GM20000 (cell line): ENCODE results near the gene PKNOX1.
"Not testable (repeated sequence)": the region's sequence is repeated elsewhere in the genome, so short reads cannot be mapped to it uniquely, and the experiment has no call there.

ENCODE experiments used
- DNase-seq: peaks from one replicate; pipeline ENCODE4 v3.0.0; 2012; ENCODE audit warnings: low spot score

The PKNOX1 gene

DNA sequence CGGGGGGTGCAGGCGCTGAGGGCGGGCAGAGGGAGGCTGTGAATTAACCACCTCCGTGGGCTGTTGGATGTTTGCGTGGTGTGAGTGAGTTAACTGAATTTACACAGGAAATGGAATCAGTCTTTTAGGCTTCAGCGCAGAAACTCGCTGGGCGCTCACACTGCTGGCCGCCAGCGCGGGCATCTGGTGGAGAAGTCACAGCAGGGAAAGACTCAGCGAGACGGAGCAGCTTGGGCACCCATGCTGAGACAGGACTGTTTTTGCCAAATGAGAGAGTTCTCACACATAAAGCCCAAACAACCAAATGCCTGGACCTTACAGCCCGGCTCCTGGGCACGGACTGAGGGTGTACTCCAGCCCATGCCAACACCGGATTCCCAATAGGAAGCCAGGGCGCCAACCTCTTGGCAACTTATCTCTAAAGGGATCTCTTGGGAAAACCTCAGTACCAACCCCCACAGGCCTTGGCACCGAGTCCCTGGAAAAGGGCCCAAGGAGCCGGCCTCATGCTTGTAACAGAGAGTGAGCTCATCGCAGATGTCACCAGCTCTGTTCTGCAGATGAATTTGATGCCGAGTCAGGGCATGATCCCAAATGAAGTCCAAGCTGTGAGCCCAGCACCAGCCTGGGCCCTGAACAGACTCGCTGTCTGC, 90.0 kb downstream of the PKNOX1 start:
- not testable (repeated sequence) for DNase-seq

DNA sequence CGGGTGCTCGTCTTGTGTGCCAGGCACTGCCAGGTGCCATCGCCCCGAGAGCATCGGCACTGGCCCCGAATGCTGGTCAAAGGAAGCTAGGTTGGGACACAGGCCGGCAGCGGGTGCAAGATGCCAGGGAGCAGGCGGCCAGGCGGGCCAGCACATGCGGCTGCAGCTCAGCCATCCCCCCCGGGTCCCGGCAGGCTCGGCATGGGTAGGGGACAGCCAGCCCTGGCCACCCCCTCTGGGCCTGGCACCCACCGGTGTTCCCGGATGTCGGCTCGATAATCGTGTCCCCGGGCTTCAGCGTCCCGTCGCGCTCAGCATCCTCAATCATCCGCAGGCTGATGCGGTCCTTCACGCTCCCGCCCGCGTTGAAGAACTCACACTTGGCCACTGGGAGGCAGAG, 91.6 kb downstream of the PKNOX1 start:
- not testable (repeated sequence) for DNase-seq

DNA sequence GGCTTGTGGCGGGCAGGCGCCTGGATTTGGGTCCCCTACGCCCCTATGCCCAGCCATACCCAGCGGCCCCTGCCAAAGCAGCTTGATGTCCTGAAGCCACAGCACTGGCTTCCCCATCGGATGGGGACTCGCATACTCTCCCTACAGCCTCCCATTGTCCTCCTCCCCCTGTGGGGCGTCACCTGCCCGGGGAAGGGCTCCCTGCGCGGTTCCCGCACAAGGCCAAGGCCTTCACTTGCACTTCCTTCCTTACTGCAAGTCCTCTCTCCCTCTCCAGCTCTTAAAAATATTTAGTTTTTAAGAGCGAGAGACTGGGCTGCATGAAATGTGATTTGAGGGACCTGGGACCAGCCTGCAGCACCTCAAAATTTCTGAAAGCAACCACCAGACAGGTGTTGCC, 92.3 kb downstream of the PKNOX1 start:
- not testable (repeated sequence) for DNase-seq

DNA sequence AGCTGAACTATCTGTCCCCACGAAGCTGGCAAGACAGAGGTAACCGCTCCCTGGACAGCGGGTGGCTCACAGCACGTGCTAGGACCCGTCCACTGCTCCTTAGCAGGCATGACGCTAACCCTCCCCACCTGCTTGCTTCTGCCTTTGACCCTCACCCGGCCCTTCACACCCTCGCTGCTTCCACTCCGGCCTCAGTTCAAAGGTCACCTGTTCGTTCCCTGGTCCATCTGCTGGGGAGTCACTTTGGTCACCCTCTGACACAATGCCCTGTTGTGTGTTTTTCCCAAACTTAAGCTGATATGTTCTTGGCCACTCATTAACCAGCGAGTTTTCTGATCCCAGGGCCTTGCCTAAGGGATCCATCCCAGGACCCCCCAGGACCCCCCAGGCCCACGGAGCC, 93.7 kb downstream of the PKNOX1 start:
- DNase-seq: not testable (repeated sequence)

DNA sequence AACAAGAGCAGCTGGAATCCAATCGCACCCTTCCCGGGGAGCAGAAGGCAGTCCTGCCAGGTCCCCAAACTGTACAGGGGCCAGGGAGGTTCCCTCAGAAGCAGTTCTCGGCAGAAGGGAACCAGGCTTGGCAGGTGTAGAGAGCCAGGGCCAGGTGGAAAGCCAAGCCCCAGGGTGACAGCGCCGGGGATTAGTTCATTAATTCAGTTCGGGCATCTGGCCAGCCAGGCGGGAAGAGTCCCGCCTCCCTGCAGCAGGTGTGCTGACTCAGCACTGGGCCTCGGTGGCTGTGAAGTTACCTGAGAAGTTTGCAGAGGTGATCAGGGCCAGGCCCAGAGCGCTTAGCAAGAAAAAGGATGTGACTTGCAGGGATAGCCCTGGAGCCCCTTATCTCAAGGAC, 95.3 kb downstream of the PKNOX1 start:
- DNase-seq: not testable (repeated sequence)

DNA sequence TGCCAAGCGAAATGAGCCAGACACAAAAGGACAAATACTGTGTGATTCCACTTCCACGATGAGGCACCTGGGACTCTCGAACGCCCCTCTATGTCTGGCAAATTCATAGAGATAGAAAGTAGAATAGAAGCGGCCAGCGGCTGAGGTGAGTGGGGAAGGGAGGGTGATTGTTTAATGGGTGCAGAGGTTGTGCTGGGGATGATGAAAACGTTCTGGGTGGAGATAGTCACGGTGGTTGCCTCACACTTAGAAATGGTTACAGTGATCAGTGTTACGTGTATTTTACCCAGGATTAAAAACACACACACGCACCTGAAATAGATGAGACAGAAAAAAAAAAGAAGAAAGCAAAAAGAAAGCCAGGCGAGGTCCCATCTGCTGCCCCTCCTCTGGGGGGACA, 98.4 kb downstream of the PKNOX1 start:
- not testable (repeated sequence) for DNase-seq

DNA sequence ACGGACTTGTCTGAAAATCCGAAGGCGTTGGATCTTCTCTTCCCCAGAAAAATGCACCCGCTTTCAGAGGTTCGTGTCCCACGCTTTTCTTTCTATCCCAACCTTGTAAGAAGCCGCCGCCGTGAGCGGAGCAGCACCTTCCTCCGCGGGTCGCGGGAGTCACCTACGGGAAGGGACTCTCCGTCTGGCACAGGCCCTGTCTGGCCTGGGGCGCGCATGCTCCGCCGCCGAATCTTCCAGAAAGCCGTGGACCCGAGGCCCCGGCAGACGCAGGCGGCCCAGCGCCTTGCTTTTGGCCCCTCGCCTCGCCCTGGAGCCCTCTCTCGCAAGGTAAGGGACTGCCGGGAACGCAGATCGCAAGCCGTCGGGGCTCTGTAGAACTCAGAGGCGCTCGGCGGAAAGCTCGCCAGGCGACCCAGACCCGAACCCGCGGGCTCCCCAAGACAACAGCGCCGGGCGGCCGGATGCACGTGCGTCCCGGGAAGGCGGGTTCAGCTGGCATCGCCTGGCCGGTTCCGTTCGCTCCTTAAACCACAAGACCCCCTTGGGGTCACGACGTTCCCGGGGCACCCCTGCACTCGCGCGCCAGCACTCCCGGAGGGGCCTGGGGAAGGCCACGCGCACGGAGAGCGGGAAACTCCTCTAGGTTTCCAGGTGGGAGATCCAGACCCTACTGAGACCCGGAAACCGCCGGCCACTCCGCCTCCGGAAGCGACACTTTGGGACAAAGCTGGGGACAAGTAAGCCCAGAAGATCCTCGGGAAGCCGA, 100.2 kb downstream of the PKNOX1 start:
- not testable (repeated sequence) for DNase-seq

DNA sequence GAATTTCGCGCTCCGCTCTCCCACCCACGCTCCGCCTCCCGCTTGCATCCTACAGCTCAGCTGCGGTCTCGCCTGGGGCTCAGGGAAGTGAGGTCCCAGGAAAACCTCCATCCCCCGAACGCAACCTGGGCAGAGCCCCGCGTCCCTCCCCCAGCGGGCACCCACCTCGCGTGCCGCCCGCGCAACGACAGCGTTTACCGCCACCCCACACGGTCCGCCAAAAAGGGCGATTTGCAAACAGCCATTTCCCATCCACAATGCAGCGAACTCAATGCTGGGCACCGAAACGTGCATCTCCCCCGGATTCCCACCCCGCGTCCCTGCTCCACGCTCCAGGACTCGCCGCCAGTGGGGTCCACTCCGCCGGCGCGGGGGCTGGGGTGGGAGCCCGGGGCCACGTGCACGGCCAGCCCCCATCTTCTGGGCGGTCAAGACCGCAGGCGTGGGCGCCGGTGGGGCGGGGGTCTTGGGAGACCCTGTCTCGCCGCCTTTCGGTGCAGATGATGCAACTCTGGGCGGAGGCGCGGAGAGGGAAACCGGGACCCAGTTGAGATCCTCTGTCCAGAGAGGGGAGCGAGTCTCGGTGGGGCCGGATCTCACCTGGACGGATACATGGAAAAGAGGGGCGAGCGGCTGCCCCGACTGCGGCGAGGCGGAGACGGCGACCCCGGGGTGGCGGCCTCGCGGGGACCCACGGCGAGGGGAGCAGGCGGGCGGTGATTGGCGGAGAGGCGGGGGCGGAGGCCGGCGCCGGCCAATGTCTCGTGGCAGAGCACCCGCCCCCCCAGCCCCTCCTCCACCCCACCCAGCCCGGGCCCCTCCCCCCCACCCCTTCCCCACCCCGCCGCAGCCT, 101.0 kb downstream of the PKNOX1 start, which contains the start of gene CBS:
CBS (minus strand) TSS at position 666 of the 853 bp plus-strand sequence. CDS start 3,642 bp downstream, outside the sequence.
- DNase-seq: not testable (repeated sequence)

DNA sequence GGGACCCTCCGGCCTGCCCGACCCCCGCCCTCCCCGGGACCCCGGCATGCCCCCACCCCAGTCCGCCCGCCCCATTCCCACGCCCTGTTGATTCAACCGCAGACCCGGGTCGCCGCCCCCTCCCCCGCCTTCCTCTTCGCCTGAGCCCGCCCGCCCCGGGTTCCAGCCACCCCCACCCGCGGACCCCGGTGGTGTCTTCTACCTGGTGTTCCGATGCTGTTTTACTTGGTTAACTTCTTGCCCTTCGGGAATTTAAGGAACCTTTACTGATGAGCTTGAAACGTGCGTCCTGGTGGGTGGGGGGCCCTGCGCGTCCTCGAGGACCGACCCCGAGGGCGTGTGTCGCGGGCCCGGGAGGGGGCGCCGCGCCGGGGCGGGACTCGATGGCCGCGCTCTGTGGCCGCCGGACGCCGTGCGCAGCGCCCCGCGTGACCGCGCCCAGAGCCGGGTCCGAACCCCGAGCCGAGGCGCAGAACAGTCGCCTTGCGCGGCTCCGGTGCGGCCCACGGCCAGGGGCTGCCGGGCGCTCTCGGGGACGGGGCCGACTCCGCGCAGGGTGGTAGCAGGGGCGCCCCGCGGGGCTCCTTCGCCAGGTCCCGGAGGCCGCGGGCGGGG, 101.8 kb downstream of the PKNOX1 start:
- not testable (repeated sequence) for DNase-seq

DNA sequence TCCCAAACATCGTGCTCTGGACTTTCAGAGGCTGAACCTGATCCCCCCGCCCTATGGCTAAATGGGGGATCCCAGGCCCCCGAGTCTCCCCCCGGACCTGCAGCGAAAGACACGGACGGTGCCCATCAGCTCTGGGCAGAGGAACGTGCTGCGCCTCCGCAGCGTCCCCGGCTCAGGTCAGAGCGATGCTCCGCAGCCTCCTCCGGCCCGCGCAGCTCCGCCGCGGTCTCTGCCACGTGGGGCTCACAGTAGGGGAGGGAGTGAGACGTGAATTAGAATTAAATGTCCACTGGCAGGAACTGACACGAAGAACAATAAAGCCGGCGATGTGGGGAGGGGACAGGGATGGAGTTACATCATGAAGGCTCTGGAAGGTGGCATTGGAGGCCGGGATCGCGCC, 102.3 kb downstream of the PKNOX1 start:
- not testable (repeated sequence) for DNase-seq

DNA sequence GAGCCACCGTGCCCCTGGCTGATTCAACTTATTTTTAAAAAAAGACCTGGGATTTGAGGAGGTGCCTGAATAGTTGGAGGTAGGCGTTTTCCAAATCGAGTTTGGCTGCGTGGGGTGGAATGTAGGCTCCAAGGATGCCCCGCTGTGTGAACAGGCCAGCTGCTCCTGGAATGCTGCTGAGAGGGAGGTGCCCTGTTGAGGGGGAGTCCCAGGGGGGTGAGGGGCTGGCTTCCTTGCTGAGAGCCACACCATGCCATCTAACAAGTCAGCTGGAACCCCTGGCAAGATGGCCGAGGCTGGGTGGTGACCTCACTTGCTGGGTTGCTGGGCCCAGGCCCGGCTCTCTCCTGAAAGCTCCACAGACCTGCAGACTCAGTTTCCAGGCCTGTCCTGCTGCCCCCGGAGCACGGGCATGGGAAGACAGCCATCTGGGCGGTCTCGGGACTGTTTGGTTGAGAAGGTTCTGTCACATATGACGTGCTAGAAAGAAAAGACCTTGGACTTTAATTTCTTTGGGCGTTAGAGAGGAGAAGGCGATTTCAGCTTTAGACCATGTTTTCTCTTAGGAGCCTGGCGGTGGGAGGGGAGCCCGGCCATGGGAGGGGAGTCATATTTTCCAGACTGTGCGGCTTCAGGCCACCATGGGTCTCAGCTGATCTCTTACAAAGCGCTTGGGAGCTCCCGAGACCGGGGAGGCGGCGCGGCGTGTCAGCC, 108.4 kb downstream of the PKNOX1 start:
- DNase-seq: not testable (repeated sequence)
